NCI-H226 (cell line): Measurements from ENCODE around the gene CYRIA.

Experiments used
- DNase-seq: peaks from one replicate; pipeline ENCODE4 v3.0.0-alpha.2; 2015

Gene CYRIA

DNA sequence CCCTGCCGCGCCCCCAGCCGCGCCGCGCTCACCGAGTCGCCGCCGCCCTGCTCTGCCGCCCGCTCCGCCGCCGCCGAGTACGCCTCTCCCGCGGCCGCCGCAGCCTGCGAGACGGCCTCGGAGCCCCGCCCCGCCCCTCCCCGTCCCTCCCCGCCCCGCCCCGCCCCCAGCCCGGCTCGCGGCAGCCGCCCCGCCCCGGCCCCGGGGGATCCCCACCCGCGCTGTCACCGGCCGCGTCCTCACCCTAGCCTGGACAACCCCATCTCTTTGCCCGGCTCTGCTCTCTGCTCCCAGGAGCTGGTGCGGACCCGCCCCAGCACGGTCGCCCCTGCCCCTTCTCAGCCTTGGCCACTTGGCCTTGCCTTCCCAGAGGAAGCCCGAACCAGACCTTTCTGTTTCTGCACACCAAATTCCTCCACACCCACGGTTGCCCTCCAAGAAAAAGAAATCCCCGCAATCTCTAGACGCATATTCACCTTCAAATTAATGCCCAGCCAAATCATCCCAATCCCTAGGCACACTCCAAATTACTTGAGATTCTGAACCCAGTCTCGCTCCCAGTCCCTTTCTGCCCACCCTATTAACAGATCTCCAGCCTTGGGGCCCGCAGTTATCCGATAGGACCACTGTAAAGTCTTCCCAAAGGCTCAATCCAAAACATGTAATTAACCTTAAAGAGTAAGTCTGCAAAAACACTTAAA, at the start of gene CYRIA:
CYRIA (minus strand) TSS at position 87 of the 701 bp plus-strand sequence. CDS start 77,715 bp downstream, outside the sequence.
- DNase-seq = no peak

DNA sequence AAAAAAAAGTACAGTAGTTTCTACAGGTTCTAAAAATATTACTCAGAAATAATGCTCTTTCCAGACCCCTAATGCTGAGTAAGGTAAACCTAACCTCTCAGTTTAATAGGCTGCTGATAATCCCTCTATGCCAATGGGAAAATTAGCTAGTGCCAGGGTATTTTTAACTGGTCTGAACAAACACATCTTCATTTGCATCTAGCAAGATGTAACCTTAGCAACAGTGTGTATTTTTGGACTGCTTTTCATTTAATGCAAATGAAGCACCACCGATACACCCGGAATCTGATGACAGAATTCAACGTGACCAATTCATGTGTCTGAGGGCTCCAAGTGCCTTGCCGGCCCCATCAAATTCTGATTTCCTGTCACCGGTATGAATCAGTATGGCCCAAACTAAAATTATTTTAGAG, 47.4 kb upstream of the CYRIA start:
- no peak for DNase-seq

- DNase-seq = no peak
These were observed 44.1 kb upstream of the CYRIA start for GRCh38 chr2:16709769-16710168.

- DNase-seq = no peak
These were observed 42.5 kb upstream of the CYRIA start for GRCh38 chr2:16708173-16708572.

- no peak for DNase-seq
These were observed 41.5 kb upstream of the CYRIA start for GRCh38 chr2:16707014-16707623.

DNA sequence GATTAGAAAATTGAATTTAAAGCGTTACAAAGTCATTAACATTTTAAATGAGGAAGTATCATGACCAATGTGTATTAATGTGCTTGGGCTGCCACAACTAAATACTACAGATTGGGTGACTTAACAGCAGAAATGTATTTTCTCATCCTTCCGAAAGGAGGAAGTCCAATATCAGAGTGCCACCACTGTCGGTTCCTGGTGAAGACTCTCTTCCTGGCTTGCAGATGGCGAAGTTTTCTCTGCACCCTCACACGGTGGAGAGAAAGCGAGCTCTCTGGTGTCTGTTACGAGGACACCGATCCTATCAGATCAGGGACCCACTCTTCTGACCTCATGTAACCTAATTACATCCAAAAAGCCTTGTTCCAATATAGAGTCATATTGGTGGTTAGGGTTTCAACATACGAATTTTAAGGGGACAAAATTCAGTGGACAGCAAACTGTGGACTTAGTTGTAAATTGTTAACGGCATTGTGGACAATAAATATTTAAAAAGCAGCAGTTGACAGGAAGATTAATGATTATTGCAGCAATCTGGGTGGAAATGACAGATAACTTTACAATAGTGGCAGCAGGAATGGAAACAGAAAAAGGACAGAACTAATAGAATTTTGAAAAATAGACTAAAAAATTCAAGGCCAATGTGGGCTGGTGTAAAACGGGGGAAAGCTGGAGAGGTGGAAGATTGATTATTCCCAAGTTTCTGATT, 35.1 kb upstream of the CYRIA start:
- DNase-seq = no peak

DNA sequence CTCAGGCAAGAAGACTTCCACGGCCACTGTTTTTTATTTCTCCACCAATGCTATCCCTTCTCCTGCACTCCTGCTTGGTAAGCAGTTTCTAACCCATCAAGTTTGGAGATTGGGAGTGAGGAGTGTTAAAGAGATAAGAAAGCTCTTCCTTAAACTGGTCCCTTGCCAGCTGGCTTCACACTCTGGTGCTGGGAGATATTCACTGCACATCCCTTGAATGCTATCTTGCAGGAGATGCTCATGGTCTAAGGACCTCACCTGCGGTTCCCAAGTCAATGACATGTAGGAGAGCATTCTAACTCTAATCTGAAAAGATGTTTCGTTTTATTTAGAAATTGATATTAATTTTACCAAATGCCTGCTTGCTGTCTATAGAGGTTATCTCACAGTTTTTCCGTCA, 28.2 kb upstream of the CYRIA start:
- no peak for DNase-seq

DNA sequence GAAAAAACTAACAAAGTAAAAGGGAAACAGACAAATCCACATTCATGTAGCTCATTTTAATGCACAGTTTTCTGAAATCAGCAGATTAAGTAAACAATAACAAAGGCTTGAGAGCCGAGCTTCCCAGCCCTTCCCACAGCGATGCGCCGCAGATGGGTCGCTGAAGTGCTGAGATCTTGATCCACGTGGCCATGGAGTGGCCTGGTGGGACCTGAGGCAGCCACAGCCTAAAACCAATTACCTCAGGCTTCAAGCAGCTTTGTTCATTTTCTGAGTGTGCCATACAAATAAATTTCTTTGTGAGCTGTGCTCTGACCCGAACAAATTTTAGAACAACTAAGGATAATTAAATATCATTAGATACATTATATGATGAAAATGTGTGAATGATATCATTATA, 25.6 kb upstream of the CYRIA start:
- DNase-seq = no peak

GRCh38 chr2:16687955-16688354, 22.3 kb upstream of the CYRIA start:
- no peak for DNase-seq

GRCh38 chr2:16687222-16687621, 21.6 kb upstream of the CYRIA start:
- no peak for DNase-seq

DNA sequence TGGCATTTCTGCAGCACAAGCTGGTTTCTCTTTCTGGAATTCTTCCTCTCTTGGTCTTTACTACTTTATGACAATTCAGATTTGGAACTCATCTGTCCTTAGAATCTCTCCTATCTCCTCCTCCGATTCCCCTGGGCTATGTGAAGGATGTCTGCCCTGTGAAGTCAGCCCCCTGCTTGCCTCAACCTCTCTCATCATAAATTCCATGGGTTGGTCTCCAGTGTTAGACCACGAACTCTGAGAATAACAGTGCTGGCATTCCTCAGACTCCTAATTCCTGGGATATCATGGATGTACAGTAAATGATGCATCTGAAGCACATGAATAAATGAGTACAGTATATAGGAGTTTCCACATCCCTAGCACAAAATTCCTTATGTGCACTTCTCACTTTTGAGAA, 21.0 kb upstream of the CYRIA start:
- no peak for DNase-seq

DNA sequence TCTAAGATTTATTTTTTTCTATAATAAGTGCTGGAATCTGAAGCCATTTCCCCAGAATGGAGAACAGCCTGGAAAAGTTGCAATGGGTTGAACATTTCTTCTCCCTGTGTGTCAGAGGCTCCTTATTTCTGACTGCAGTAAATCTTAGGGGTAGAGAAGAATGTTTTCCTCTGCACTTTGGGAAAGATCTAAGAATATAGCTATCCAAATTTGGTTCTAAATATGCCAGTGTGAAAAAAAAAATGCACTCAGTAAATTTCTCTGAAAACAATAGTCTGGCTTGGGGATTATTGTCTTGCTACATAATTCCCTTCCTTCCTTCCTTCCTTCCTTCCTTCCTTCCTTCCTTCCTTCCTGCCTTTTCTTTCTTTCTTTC, 19.7 kb upstream of the CYRIA start:
- no peak for DNase-seq

- no peak for DNase-seq
These were observed 19.2 kb upstream of the CYRIA start for GRCh38 chr2:16684676-16685339.

GRCh38 chr2:16683576-16683975, 17.9 kb upstream of the CYRIA start:
- no peak for DNase-seq

GRCh38 chr2:16682431-16683118, 16.9 kb upstream of the CYRIA start:
- no peak for DNase-seq

DNA sequence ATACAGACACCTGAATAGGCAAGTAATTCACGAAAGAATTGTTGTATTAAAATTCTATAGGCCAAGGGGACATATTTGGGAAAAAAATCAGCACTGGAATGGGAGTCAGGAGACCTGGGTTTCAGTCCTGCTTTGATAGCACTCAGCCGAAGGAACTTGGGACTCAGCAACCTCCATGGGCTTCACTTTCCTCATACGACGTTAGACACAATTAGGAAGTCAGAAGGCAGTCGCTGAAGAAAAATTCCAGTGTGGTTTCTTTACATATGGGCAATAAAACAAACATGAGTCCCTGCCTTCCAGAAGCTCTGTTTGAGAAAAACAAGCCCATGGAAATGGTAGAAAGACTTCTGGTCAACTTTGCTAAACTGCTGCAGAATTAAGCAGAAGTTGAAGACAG, 15.1 kb upstream of the CYRIA start:
- no peak for DNase-seq

GRCh38 chr2:16680304-16680703, 14.7 kb upstream of the CYRIA start:
- no peak for DNase-seq

DNA sequence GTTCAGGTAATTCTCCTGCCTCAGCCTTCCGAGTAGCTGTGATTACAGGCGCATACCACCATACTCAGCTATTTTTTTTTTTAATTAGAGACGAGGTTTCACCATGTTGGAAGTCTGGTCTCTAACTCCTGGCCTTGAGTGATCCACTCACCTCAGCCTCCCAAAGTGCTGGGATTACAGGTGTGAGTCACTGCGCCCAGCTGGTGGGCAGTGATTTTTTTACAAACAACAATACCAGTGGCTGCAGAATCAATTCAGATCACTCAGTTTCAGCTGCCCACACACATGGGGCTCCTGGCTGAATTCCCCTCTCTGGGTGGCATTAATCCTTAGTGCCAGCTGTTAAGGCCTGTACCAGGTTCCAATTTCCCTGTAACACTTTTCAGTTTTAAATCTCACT, 13.3 kb upstream of the CYRIA start:
- no peak for DNase-seq

DNA sequence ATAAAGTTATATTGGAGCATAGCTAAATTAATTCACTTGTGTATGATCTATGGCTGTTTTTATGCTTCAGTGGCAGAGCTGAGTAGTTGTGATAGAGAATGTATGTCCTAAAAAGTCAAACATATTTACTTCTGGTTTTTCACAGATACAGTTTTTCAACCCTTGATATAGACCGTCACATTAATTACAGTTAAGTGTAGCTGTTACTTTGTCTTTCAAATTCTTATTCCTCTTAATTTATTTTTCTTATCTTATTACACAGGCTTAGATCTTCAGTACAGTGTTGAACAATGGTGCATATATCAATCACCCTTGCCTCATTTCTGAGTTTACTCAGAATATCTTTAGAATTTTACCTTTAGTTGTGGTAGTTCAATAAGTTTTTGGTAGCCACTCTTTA, 12.2 kb upstream of the CYRIA start:
- DNase-seq = no peak

DNA sequence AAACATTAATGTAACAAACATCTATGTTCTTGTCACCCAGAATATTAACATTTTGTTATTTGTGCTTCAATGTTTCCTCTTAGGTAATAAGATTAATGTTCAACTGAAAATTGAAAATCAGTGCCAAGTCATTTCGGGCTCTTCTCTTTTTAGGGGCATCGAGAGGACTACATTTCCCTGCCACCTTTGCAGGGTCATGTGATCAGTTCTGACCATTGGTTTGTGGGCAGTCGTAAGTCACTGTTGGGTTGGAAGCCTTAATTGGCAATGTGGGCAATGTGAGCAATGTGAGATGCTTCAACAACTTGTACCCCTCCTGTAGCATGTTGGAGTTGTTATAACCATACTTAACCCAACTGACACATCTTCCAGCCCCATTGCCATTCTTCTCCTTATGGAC, 10.1 kb upstream of the CYRIA start:
- DNase-seq = no peak

GRCh38 chr2:16674154-16674553, 8.5 kb upstream of the CYRIA start:
- no peak for DNase-seq

- peak; percentile 55 for DNase-seq
These were observed 6.1 kb upstream of the CYRIA start for GRCh38 chr2:16671760-16672159.

- DNase-seq = no peak
These were observed 3.8 kb upstream of the CYRIA start for GRCh38 chr2:16669388-16669787.
